Suprapubic skin (tissue), 4 donors: Measurements from ENCODE around the gene PROX2. TPM values are rescaled to one million over a fixed set of nuclear protein-coding genes. Genes with fewer than 3 reads are reported as not detected.

ENCODE experiments used
- DNase-seq, 2 donors: peaks; one replicate each; pipeline ENCODE4 v3.0.0-alpha.2; 2019; ENCODE audit warnings: low spot score in 2 of 2
- H3K27ac ChIP-seq: fragments of 200-600 bp; sonication (generic); one replicate; pipeline ENCODE4 v1.5.1; 2019
- H3K27me3 ChIP-seq: fragments of 200-600 bp; sonication (generic); one replicate; pipeline ENCODE4 v1.5.1; 2019
- H3K36me3 ChIP-seq: fragments of 200-600 bp; sonication (generic); one replicate; pipeline ENCODE4 v1.5.1; 2019
- H3K4me1 ChIP-seq: fragments of 200-600 bp; sonication (generic); one replicate; pipeline ENCODE4 v1.5.1; 2019
- H3K4me3 ChIP-seq: fragments of 200-600 bp; sonication (generic); one replicate; pipeline ENCODE4 v1.5.1; 2019; ENCODE audit warnings: mild to moderate bottlenecking
- H3K9me3 ChIP-seq: fragments of 200-600 bp; sonication (generic); one replicate; pipeline ENCODE4 v1.5.1; 2019
- CTCF ChIP-seq, 2 donors: fragments of 200-600 bp in 1 of 2; fragments of 450-650 bp in 1 of 2; sonication (generic) in 1 of 2; IDR thresholded peaks; one replicate each; pipeline ENCODE4 v1.5.1; 2016 to 2019; ENCODE audit warnings: antibody characterized with exemption in 2 of 2, mild to moderate bottlenecking in 1 of 2, moderate library complexity in 1 of 2
- EP300 ChIP-seq: sonication (generic); formaldehyde crosslinking; IDR thresholded peaks from one replicate; pipeline ENCODE4 v1.6.1; 2017; ENCODE audit warnings: antibody characterized with exemption
- POLR2A ChIP-seq, 2 donors: fragments of 450-650 bp; IDR thresholded peaks; one replicate each; pipeline ENCODE4 v1.6.1; 2017; ENCODE audit warnings: antibody characterized with exemption in 2 of 2, mild to moderate bottlenecking in 2 of 2, moderate library complexity in 2 of 2
- POLR2AphosphoS5 ChIP-seq, 3 donors: sonication (generic); formaldehyde crosslinking; IDR thresholded peaks; one replicate each; pipeline ENCODE4 v1.6.1; 2017; ENCODE audit warnings: antibody characterized with exemption in 3 of 3
- WGBS: methylation state at CpG from one replicate; pipeline ENCODE4 v1.1.5; 2018; 5-methylcytosine and 5-hydroxymethylcytosine counted together
- total RNA-seq, 4 donors: library from RNA; depleted of rRNA; stranded (reverse); fragments of >200 nt; gene quantifications; one replicate each; pipeline ENCODE4 v1.1.0, GENCODE V29; 2016

Gene PROX2
- total RNA-seq, 4 donors from 2014 or later, result 0.10 to 0.97 (median 0.11) TPM; not detected in 1

DNA sequence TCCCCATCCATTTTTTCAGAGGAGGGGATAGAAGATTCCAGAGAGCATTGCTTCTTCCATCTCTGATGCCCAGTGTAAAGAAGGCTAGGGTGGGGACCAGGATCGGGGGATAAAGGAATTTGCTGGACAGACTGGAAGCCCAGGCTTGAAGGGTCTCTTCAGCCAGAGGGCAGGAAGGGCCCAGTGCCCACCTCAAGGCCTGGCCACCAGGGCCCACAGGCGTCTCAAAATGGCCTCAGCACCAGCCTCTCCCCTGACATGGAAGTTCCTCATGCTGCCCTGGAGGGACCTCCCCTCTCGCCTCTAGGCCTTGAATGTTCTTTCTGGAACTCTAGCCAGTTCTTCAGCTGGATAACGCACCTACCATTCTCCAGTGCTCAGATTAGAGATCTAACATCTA lies 44.3 kb upstream of the PROX2 start:
- DNase-seq, result peak in 1 of 2 donors; percentile 41
- Histone ChIP-seq H3K27me3 (no peaks in the 10 kb centered on the region), H3K4me3 (no peak overlapping the region), H3K9me3 (no peaks in the 10 kb centered on the region), H3K27ac (no peak overlapping the region), H3K4me1 (peaks cover 53% of the 10 kb centered on the region), H3K36me3 (no peaks in the 10 kb centered on the region)
- TF ChIP-seq EP300 (no peak), POLR2AphosphoS5 (IDR thresholded peaks at IDR 0.05) (no peak), POLR2A (IDR thresholded peaks at IDR 0.05) (no peak), CTCF (IDR thresholded peaks at IDR 0.05) (no peak)
- WGBS, result 73% methylated on average over 4 of the region's 4 CpGs

DNA sequence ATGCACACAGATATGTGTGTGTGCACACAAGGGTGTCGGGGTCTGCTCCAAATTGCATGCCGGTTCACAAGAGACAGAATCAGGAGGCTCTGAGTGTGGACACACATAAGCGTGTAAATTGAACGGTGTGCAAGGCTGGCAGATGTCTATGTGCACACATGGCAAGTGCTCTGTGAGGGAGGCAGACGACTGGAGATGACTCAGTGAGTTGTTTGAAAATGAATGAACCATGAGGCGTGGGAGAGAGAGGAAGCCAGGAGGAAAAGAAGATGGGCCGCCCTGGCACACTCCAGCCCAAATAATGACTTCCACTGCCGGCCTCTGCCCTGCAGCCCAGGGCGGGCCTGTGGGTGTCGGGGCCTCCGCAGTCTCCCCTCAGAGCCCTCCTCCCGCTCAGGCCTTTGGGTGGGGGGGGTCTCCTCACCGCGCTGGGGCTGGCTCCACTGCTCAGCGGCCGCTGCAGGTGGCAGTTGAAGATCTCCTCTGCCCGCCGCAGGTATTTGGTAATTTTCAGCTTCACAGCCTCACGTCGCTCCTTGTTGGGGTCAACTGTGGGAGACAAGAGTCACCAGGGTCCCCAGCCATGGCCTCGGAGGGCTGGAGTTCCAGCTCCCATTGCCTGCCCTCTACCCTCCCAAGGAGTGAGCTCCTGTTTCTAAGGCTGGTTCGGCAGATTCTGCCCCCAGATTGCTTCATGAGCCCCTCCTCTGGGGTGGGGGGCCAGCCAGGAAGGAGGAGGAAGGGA lies 43.6 kb upstream of the PROX2 start:
- H3K9me3 ChIP-seq, result no peaks in the 10 kb centered on the region
- H3K27ac ChIP-seq, result no peak overlapping the region
- WGBS, result 74% methylated on average over 22 of the region's 22 CpGs
- peaks cover 58% of the 10 kb centered on the region for H3K4me1 ChIP-seq
- no peaks in the 10 kb centered on the region for H3K36me3 ChIP-seq
- TF ChIP-seq CTCF (IDR thresholded peaks at IDR 0.05), result no peak
- no peak for TF ChIP-seq EP300
- TF ChIP-seq POLR2AphosphoS5 (IDR thresholded peaks at IDR 0.05), result no peak
- no peak overlapping the region for H3K4me3 ChIP-seq
- no peaks in the 10 kb centered on the region for H3K27me3 ChIP-seq
- DNase-seq, result peak in 1 of 2 donors; percentile 39

DNA sequence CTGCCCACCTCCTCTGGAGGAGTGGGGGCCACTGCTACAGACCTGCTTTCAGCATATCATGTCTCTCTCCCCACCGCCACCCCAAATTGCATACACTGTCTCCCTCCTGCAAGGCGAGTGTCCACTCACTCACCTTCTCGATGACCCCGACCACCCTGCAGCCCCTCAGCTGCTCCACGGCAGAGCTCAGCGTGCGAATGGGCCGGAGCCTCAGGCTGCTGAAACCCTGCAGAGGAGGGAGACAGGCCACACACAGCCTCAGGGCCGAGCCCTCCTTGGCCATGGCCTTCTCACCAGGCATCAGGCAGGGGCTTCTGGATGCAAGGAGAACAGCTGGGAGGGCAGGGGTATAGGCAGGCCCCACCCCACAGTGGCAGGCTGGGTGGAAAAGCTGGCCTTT lies 42.4 kb upstream of the PROX2 start:
- 94% methylated on average over 9 of the region's 9 CpGs for WGBS
- DNase-seq, result peak in 1 of 2 donors; percentile 53
- peaks cover 67% of the 10 kb centered on the region for H3K4me1 ChIP-seq
- no peaks in the 10 kb centered on the region for H3K9me3 ChIP-seq
- no peak overlapping the region for H3K4me3 ChIP-seq
- H3K36me3 ChIP-seq, result no peaks in the 10 kb centered on the region
- H3K27me3 ChIP-seq, result no peaks in the 10 kb centered on the region
- TF ChIP-seq CTCF (IDR thresholded peaks at IDR 0.05) (no peak), POLR2AphosphoS5 (IDR thresholded peaks at IDR 0.05) (no peak), POLR2A (IDR thresholded peaks at IDR 0.05) (no peak), EP300 (no peak)
- no peak overlapping the region for H3K27ac ChIP-seq

GRCh38 chr14:74917646-74918081 lies 41.7 kb upstream of the PROX2 start:
- Histone ChIP-seq H3K4me1 (peaks cover 62% of the 10 kb centered on the region), H3K36me3 (no peaks in the 10 kb centered on the region), H3K4me3 (no peak overlapping the region), H3K27ac (no peak overlapping the region), H3K9me3 (no peaks in the 10 kb centered on the region), H3K27me3 (no peaks in the 10 kb centered on the region)
- TF ChIP-seq POLR2A (IDR thresholded peaks at IDR 0.05) (no peak), EP300 (no peak), POLR2AphosphoS5 (IDR thresholded peaks at IDR 0.05) (no peak), CTCF (IDR thresholded peaks at IDR 0.05) (no peak)
- WGBS, result 18% methylated on average over 13 of the region's 13 CpGs
- DNase-seq, result peak in 1 of 2 donors; percentile 83

DNA sequence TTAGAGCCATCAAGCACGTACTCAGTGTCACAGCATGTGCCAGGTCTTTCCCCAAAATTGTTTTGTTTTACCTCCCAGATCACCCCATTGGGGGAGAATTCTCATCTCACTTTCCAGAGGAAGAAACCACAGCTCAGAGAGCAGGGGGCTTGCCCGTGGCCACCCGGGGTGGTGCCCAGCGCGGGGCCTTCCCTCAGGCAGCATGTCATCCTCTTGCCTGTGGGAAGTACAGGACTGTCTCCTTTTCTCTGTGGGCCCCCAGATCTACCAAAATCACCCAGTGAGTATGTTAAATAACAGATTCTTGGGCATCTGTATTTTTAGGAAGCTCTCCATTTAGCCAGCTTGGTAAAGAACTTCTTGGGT lies 41.2 kb upstream of the PROX2 start:
- TF ChIP-seq CTCF (IDR thresholded peaks at IDR 0.05) (no peak), POLR2AphosphoS5 (IDR thresholded peaks at IDR 0.05) (no peak), EP300 (no peak), POLR2A (IDR thresholded peaks at IDR 0.05) (no peak)
- peaks cover 59% of the 10 kb centered on the region for H3K4me1 ChIP-seq
- 41% methylated on average over 4 of the region's 5 CpGs for WGBS
- H3K36me3 ChIP-seq, result no peaks in the 10 kb centered on the region
- peak overlapping the region; percentile 21 for H3K27ac ChIP-seq
- no peak for DNase-seq
- H3K27me3 ChIP-seq, result no peaks in the 10 kb centered on the region
- no peaks in the 10 kb centered on the region for H3K9me3 ChIP-seq
- no peak overlapping the region for H3K4me3 ChIP-seq
